GM23248 (cell line): Measurements from ENCODE around the gene PRDM10.

Experiments used
- EZH2 ChIP-seq: fragments of 200-600 bp; sonication (generic); IDR thresholded peaks from 2 replicates; pipeline ENCODE4 v1.6.1; 2018; ENCODE audit warnings: antibody characterized with exemption, mild to moderate bottlenecking; ENCODE audit not compliant: insufficient read depth, poor library complexity, severe bottlenecking
- EZH2phosphoT487 ChIP-seq: fragments of 200-600 bp; sonication (generic); IDR thresholded peaks from 2 replicates; pipeline ENCODE4 v1.6.1; 2018; ENCODE audit warnings: antibody characterized with exemption, moderate library complexity, mild to moderate bottlenecking, low read depth; ENCODE audit not compliant: insufficient read depth

DNA sequence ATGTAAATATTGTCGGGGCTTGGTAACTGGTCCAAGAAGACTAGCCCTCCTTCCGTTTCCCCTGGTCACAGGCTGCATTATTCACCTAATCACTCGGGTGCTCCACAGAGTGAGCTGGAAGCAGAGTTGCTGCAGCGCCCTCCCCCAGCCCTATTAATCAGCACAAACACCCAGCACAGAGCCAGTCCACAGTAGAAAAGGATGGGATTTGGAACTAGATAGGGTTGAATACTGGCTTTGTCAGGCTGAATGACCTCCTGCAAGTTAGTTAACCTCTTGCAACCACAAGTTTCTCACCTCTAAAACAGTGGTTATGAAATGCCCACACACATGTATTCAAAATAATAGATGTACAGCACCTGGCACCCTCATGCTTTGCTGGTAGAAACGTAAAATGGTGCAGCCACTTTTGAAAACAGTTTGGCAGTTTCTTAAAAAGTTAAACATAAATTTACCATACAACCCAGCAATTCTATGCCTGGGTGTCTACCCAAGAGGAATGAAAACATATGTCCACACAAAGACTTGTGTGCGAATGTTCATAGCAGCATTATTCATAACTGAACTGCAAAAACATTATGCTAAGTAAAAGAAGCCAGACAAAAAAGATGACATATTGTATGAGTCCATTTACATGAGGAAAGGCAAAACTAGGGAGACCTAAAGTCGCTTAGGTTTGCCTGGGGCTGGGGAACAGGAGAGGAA is 35.4 kb upstream of the PRDM10 start:
- TF ChIP-seq EZH2 (no peak), EZH2phosphoT487 (no peak)
